GM21723 (cell line): ENCODE results near the gene SLC25A39.
"Not testable (repeated sequence)": the region's sequence is repeated elsewhere in the genome, so short reads cannot be mapped to it uniquely, and the experiment has no call there.

Experiments used
- ATAC-seq: cut with Tn5 transposase; IDR thresholded peaks from one replicate; pipeline ENCODE4 v1.9.1; 2021; ENCODE audit warnings: mild to moderate bottlenecking, moderate library complexity; ENCODE audit not compliant: unreplicated experiment

Gene SLC25A39

DNA sequence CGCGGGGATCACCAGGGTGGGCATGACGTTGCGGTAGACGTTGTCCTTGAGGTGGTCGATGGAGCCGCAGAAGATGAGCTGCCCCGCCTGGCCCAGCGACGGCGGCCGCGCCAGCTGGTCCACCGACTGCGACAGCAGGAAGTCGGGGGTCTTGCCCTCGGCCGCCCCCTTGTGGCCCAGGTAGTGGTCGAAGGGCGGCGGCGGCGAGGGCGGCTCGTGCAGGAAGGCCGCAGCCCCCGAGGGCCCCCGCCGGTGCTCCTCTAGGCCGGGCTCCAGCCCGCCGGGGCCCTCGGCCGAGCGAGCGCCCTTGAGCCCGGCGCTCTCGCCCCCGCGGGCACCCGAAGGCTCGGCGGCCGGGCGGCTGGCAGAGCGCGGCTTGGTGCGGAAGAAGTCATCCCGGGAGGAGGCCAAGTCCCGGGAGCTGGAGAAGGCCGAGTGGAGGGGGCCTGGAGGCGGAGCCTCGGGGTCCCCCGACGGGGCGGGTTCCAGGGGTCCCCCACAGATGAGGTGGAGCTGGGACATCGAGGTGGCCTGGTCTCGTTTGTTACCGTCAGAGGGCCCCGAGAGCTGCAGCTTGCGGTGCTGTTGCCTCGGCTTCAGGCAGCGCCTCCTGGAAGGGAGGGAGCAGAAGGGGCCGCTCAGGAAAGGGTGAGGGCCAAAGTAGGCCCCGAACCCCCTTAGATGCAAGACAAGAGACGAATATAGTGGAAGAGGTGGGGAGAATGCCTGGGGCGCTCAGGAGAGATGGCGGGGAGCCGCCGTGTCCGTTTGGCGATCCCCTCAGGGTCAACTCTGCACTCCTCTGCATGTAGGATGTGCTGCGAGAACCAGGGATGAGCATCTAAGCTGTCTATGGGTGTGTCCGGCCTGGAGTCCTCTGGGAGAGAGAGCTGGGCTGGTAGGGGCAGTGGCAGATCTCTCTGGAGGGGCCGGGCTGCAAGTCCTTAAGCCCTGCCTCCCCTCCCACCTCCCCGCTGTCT lies 30.2 kb upstream of the SLC25A39 start:
- ATAC-seq, result no peak

- no peak for ATAC-seq
Measured at GRCh38 chr17:44353672-44354331, 29.2 kb upstream of the SLC25A39 start.

DNA sequence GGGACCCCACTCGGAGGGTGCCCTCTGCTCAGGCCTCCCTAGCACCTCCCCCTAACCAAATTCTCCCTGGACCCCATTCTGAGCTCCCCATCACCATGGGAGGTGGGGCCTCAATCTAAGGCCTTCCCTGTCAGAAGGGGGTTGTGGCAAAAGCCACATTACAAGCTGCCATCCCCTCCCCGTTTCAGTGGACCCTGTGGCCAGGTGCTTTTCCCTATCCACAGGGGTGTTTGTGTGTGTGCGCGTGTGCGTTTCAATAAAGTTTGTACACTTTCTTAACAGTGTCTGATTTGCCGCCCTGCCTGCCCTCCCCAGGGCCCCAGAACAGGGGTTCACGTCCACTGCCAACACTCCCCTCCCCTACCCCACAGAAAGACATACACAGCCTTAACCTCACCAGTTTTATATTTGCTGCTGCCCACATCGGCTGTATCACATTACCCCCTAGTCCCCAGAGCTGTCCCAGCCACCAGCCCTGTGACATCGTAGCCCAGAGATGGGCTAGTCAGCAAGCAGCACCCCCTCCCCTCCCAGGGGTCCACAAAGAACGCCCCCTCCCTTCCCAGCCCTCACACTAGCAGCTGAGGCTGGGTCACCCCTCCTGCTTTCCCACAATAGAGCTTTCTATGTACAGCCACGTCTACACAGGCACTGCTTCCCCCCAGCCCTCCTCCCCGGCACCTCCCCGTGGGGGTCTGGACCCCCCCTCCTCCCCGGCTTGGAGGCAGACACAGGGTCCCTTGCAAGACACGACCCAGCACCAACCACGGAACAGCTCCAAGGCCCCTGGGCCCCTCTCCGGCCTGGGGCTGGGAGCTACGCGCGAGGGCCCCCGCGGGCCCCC lies 28.4 kb upstream of the SLC25A39 start:
- no peak for ATAC-seq

- no peak for ATAC-seq
Measured at GRCh38 chr17:44351961-44352827, 27.6 kb upstream of the SLC25A39 start.

- ATAC-seq, result no peak
Measured at GRCh38 chr17:44351464-44351863, 26.8 kb upstream of the SLC25A39 start.

DNA sequence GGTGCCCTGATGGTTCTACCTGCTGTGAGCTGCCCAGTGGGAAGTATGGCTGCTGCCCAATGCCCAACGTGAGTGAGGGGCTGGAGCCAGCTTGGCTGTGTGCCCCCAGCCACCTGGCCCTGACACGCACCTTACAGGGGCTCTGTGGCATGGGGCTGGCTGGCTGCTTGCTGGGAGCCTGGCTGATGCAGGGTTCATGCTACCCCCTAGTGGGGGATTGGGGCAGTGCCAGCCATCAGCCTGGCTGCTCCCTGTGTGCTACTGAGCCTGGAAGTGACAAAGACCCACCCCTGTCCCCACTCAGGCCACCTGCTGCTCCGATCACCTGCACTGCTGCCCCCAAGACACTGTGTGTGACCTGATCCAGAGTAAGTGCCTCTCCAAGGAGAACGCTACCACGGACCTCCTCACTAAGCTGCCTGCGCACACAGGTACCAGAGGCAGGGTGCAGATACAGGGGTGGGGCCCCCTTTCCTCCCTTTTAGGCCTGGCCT lies 26.2 kb upstream of the SLC25A39 start:
- ATAC-seq, result no peak

GRCh38 chr17:44349553-44350070 lies 25.0 kb upstream of the SLC25A39 start:
- no peak for ATAC-seq

GRCh38 chr17:44348988-44349364 lies 24.4 kb upstream of the SLC25A39 start:
- no peak for ATAC-seq

- peak; percentile 45 for ATAC-seq
Measured at GRCh38 chr17:44348234-44348987, 23.8 kb upstream of the SLC25A39 start.

- ATAC-seq, result not testable (repeated sequence)
Measured at GRCh38 chr17:44347206-44348055, 22.8 kb upstream of the SLC25A39 start.

- ATAC-seq, result no peak
Measured at GRCh38 chr17:44346064-44346844, 21.6 kb upstream of the SLC25A39 start.

DNA sequence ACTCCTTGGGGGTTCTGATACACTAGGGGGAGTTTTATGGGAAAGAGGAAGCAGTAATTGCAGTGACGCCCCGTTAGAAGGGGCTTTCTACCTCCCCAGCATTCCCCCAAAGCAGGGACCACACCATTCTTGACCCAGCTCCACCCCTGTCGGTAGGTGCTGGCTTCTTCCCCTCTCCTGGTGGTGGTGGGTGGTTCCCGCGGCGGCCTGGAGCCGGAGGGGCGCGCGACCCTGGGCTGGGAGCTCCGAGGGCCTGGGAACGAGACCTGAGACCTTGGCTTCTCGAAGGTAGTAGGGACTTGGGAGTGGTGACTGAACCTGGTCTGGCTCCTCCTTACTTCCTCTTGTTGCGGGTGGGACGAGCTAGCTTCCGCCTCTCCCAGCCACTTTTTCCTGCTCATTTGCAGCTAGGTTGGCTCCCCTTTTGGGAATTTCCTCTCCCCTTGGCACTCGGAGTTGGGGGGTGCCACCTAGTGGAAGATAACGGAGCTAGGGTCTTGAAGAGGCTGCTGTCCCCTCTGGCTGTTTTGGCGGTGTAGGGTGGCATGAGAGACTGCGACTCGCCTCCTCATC lies 20.9 kb upstream of the SLC25A39 start:
- ATAC-seq, result no peak

GRCh38 chr17:44344939-44345453 lies 20.4 kb upstream of the SLC25A39 start, which contains the start of gene GRN:
GRN (plus strand) TSS chr17:44345302; CDS start chr17:44349165, 3,863 bp downstream.
- ATAC-seq, result peak; percentile 54

DNA sequence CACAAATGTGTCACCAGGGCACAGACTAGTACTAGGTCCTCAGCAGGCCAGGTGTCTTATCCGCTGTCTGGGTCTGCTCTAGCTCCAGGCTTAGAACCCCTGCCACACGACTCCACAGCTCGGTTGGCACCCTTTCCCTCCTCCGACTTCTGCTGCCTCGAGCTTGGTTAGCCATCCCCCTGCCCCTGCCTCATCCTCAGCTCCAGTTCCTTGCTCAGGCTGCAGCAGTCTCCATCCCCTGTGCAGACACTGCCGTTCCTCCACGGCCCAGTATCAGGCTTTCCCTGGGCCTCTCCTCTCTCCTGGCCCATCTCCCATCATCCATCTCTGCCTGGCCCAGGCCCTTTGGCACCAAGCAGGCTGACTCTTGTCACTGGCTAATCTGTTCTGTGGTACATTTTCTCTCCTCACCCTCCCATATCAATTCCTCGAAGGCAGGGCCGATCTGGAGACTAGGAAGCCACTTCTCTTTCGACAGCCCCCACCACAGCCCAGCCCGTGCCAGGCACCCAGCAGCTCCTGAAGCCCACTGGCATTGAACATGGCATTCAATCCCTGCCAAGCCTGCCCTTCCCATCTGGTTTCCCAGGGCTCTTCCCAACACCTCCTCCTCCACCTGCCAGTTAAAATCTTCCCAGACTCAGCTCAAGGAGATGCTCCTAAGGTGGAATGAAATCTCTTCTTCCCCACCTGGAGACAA lies 19.0 kb upstream of the SLC25A39 start:
- ATAC-seq, result no peak

GRCh38 chr17:44340553-44340952 lies 15.9 kb upstream of the SLC25A39 start:
- ATAC-seq, result not testable (repeated sequence)

GRCh38 chr17:44338702-44339101 lies 14.1 kb upstream of the SLC25A39 start:
- ATAC-seq, result no peak
